Measurements from ENCODE around the gene RADIL.

RADIL gene

GRCh38 chr7:4883372-4884144 lies at the start of gene RADIL:
Gene RADIL (minus strand): TSS chr7:4883716. CDS start chr7:4878139, 5,577 bp downstream.
- TF ChIP-seq CTCF (conservative IDR thresholded peaks at IDR 0.05), result peak; percentile 83
- peak within 1 kb of the TSS; percentile 8; the same call in 1 of the 2 replicates for H3K27ac ChIP-seq

- no peak for TF ChIP-seq CTCF (conservative IDR thresholded peaks at IDR 0.05)
- H3K27ac ChIP-seq, result no peak overlapping the region
These were observed 48.4 kb upstream of the RADIL start for GRCh38 chr7:4931943-4932342.

- TF ChIP-seq CTCF (conservative IDR thresholded peaks at IDR 0.05), result no peak
- H3K27ac ChIP-seq, result no peak overlapping the region
These were observed 45.5 kb upstream of the RADIL start for GRCh38 chr7:4929005-4929404.

- no peak for TF ChIP-seq CTCF (conservative IDR thresholded peaks at IDR 0.05)
- no peak overlapping the region for H3K27ac ChIP-seq
These were observed 44.9 kb upstream of the RADIL start for GRCh38 chr7:4928445-4928844.

- TF ChIP-seq CTCF (conservative IDR thresholded peaks at IDR 0.05), result no peak
These were observed 36.7 kb upstream of the RADIL start for GRCh38 chr7:4919969-4920766.

GRCh38 chr7:4916113-4916512 lies 32.6 kb upstream of the RADIL start:
- no peak for TF ChIP-seq CTCF (conservative IDR thresholded peaks at IDR 0.05)
- H3K27ac ChIP-seq, result no peak overlapping the region

More at GRCh38 chr7:4919969-4920766, 36.7 kb upstream of the RADIL start:
- no peak overlapping the region for H3K27ac ChIP-seq

- no peak for TF ChIP-seq CTCF (conservative IDR thresholded peaks at IDR 0.05)
- H3K27ac ChIP-seq, result no peak overlapping the region
These were observed 27.8 kb upstream of the RADIL start for GRCh38 chr7:4911111-4911828.
